Epithelial cell of esophagus (primary cell): Measurements from ENCODE around the gene LMNA.

Source experiments
- DNase-seq: peaks from one replicate; pipeline ENCODE4 v3.0.0; 2010; ENCODE audit warnings: low read depth
- H3K4me3 ChIP-seq: 2 replicates; pipeline ENCODE4 v1.5.1; 2011; ENCODE audit warnings: mild to moderate bottlenecking, low read length, control low read depth
- TF ChIP-seq, protein P1 (sequence below): IDR thresholded peaks from 2 replicates; pipeline ENCODE4 v1.5.1; 2011; ENCODE audit warnings: low read depth, mild to moderate bottlenecking, low read length, control low read depth, inconsistent platforms; ENCODE audit not compliant: insufficient read depth; ENCODE audit errors: missing control alignments

The LMNA gene

DNA sequence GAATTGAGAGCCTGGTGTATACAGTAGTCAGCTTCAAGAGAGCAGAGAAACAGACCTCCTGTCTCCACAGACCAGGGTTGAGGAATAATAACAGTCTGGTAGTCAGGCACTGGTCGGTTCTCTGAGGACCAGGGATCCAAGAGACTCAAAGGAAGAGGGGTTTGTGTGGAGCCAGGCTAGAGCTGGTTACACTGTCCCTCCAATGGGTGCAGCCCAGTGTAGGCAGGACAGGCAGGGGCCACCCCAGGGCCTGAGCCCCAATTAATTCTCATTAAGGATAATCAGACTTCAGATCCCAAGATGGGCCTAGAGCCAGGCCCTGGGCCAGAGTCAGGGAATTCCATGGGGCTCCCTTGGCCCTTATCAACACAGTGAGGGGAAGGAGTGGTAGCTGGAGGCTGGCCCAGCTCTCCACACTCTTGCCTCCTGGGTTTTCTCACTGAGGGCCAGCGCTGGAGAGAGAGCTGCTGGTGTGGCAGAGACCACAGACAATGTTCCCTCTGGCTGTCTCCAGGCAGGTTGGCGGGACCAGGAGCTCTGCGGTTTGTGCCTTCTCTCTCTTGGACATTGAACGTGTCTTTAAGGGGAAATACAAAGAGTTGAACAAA, 48.0 kb downstream of the LMNA start:
- H3K4me3 ChIP-seq, result no peak overlapping the region
- TF ChIP-seq, protein P1, sequence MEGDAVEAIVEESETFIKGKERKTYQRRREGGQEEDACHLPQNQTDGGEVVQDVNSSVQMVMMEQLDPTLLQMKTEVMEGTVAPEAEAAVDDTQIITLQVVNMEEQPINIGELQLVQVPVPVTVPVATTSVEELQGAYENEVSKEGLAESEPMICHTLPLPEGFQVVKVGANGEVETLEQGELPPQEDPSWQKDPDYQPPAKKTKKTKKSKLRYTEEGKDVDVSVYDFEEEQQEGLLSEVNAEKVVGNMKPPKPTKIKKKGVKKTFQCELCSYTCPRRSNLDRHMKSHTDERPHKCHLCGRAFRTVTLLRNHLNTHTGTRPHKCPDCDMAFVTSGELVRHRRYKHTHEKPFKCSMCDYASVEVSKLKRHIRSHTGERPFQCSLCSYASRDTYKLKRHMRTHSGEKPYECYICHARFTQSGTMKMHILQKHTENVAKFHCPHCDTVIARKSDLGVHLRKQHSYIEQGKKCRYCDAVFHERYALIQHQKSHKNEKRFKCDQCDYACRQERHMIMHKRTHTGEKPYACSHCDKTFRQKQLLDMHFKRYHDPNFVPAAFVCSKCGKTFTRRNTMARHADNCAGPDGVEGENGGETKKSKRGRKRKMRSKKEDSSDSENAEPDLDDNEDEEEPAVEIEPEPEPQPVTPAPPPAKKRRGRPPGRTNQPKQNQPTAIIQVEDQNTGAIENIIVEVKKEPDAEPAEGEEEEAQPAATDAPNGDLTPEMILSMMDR, result no peak
- no peak for DNase-seq

DNA sequence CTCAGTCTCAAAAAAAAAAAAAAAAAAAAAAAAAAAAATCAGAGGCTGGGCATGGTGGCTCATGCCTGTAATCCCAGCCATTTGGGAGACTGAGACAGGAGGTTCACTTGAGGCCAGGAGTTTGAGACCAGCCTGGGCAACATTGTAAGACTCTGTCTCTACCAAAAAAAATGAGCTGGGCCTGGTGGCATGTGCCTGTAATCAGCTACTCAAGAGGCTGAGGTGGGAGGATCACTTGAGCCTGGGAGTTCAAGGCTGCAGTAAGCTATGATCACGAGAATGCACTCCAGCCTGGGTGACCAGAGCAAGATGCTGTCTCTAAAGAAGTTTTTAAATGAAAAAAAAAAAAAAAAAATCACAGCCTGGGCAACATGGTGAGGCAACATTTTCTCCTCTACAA, 49.2 kb downstream of the LMNA start:
- DNase-seq, result no peak
- TF ChIP-seq, protein P1, result no peak
- no peak overlapping the region for H3K4me3 ChIP-seq

DNA sequence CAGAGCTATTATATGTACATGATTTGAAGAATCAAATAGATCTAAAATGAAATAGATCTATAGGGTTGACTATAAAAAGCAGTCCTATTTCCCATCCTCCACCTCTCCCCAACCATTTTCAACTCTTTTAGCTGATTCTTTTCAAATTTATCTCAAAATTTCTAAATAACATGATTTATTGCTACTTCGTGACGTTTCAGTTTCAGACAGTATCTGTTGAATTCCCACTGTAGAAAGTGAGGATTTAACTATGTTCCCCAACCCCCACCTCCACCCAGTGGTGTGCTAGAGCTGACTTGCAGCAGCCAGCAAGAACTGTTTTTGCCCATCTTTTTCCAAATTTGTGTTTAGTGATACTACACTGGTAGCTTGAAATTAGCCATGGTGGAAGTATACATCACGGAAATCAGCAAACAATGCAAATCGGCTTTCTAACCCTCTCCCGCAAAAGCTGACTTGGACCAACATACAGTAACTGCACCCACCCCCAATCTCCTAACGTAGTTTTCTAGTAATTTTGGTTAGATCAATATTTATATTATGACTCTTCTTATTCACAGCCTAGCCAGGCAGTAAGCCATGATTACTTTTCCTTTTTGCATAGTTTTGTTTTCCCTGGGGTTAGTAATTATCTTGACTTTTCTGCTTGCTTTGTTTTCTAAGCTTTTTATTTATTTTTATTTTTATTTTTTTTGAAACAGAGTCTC, 49.8 kb downstream of the LMNA start:
- H3K4me3 ChIP-seq, result no peak overlapping the region
- TF ChIP-seq, protein P1, result no peak
- DNase-seq, result no peak

DNA sequence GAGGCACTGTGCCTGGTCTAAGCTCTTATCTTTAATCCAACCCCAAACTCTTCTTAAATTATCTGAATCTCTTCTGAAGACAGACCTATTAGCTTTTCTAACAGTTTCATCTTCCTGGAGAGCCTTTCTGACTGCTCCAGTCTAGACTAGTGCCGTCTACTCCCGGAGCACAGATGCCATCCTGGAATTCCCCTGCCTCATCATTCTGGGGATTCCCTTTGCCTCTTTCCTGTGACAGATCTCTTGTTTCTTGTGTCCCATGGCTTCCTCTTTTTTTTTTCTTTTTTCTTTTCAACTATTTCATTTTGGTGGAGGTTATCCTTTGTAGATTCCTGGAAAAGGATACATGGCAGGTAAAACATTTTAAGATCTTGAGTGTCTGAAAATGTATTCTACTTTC, 50.6 kb downstream of the LMNA start:
- TF ChIP-seq, protein P1, result no peak
- DNase-seq, result peak; percentile 61
- no peak overlapping the region for H3K4me3 ChIP-seq

DNA sequence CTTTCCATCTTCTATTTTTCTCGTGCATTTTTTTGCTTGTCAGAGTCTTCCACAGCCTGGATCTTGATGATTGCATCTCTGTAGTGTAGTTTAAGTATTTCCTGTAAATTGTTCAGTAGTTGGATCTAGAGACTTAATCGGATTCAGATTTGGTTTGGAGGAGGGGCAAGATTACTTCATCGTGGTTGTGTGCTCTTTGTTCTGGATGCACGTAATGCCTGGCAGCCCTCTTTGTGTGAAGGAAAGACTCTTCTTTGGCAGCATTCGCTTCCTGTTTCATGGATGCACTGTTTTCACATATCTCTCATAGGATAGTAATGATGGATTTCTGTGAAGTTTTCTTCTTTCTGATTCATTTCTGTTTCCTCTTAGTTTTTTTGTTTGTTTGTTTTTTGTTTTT, 53.0 kb downstream of the LMNA start:
- no peak overlapping the region for H3K4me3 ChIP-seq
- TF ChIP-seq, protein P1, result no peak
- no peak for DNase-seq

DNA sequence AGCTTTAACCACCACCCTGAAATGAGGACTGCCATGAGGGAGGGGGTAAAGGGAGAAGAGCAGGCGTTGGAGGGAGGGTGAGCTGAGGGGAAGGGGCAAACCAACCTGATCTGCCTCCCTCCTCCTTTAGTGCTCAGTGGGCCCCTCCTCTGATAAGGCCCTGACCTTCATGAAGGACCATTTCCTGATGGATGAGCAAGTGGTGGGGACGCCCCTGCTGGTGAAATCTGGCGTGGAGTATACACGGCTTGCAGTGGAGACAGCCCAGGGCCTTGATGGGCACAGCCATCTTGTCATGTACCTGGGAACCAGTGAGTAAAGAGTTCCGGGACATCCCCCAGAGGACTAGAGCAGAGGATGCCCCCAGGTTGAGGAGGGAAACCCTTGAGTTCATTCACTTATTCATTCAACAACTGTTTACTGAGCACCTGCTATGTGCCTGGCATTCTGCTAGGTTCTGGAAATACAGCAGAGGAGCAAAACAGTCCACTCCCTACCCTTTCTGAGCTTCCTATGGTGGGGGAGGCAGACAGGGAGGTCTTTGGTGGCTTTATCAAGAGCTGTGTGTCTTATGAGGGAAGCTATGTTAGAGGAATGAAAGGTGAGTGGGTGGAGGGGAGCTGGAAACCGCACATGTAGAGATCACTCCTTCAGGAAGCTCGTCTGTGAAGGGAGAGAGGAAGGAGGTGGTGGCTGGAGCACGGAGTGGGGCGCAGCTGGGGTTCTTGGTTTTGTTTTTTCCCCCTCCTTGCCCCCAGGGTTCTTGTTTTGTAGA, 58.4 kb downstream of the LMNA start:
- DNase-seq, result no peak
- TF ChIP-seq, protein P1, result no peak
- H3K4me3 ChIP-seq, result no peak overlapping the region
